HCT116 (cell line): ENCODE measurements around the gene FSIP2. TPM values are rescaled to one million over a fixed set of nuclear protein-coding genes. Genes with fewer than 3 reads are reported as not detected.

Experiments
- ATAC-seq: fragments of 200-7000 bp; cut with Tn5 transposase; 2 replicates; pipeline ENCODE4 v1.9.1; 2020; ENCODE audit warnings: mild to moderate bottlenecking, moderate library complexity
- BruUV-seq: library from RNA; stranded (reverse); fragments of 400-500 nt; replicated peaks from 2 replicates; lab custom pipeline; 2021; lab: Mats Ljungman, UMichigan
- CTCF ChIA-PET: fragments of 300-600 bp; sonication (Branson Sonifier 250); formaldehyde crosslinking; loops from one replicate; lab custom pipeline; 2021; ENCODE audit warnings: antibody characterized with exemption; lab: Charles Lee
- POLR2A ChIA-PET: fragments of 300-600, 350-600 bp; sonication (Branson Sonifier 250); formaldehyde crosslinking; loops from one replicate; lab custom pipeline; 2021; ENCODE audit warnings: antibody characterized with exemption; lab: Charles Lee
- RAD21 ChIA-PET, 2 experiments: fragments of 300-600 bp; sonication (Branson Sonifier 250); formaldehyde crosslinking; loops; one replicate each; lab custom pipeline; 2023; ENCODE audit warnings: low total read pairs in 2 of 2; ENCODE audit not compliant: uncharacterized antibody in 2 of 2, unreplicated experiment in 2 of 2, low non-redundant PET in 1 of 2; lab: Charles Lee
- DNase-seq: peaks from one replicate; pipeline ENCODE4 v3.0.0-alpha.2; 2010; ENCODE audit warnings: low read depth, low spot score
- H2AFZ ChIP-seq: fragments of 200-600 bp; shearing (Covaris generic), sonication (generic); 2 replicates; pipeline ENCODE4 v1.6.1; 2017; ENCODE audit warnings: low read depth, mixed run types, mixed read lengths, antibody characterized with exemption, low read length; ENCODE audit not compliant: poor library complexity, severe bottlenecking
- H3K27ac ChIP-seq: 2 replicates; pipeline ENCODE4 v1.5.1; 2012; ENCODE audit warnings: low read depth, low read length
- H3K27me3 ChIP-seq: fragments of 200-600 bp; sonication (generic); 2 replicates; pipeline ENCODE4 v1.6.1; 2016; ENCODE audit warnings: mixed run types, low read length, mixed read lengths; ENCODE audit not compliant: insufficient read depth
- H3K36me3 ChIP-seq, 2 experiments: fragments of 200-500 bp in 1 of 2; fragments of 200-600 bp in 1 of 2; sonication (Bioruptor generic) in 1 of 2; sonication (generic) in 1 of 2; 2 replicates each; pipeline versions ENCODE4 v1.5.1 to v1.6.1; 2014 to 2016; ENCODE audit warnings: low read length in 2 of 2, inconsistent platforms in 1 of 2, mixed read lengths in 1 of 2, mixed run types in 1 of 2; ENCODE audit not compliant: insufficient read depth in 2 of 2, control insufficient read depth in 1 of 2
- H3K4me1 ChIP-seq, 2 experiments: fragments of 200-600 bp in 1 of 2; sonication (generic) in 1 of 2; 2 replicates each; pipeline versions ENCODE4 v1.5.1 to v1.6.1; 2012 to 2017; ENCODE audit warnings: low read length in 2 of 2, inconsistent platforms in 1 of 2, mild to moderate bottlenecking in 1 of 2, mixed read lengths in 1 of 2, mixed run types in 1 of 2, moderate library complexity in 1 of 2; ENCODE audit not compliant: insufficient read depth in 2 of 2, control insufficient read depth in 1 of 2
- H3K4me2 ChIP-seq: fragments of 200-600 bp; sonication (generic); 2 replicates; pipeline ENCODE4 v1.6.1; 2017; ENCODE audit warnings: mixed run types, low read length, mixed read lengths
- H3K4me3 ChIP-seq, 2 experiments: fragments of 200-600 bp in 1 of 2; sonication (generic) in 1 of 2; replicated peaks in 1 of 2; 2 replicates each; pipeline ENCODE4 v1.5.1; 2011 to 2016; ENCODE audit warnings: low read length in 2 of 2, control low read depth in 1 of 2, low read depth in 1 of 2, mild to moderate bottlenecking in 1 of 2, mixed read lengths in 1 of 2, mixed run types in 1 of 2
- H3K79me2 ChIP-seq: fragments of 200-600 bp; sonication (generic); 2 replicates; pipeline ENCODE4 v1.6.1; 2017; ENCODE audit warnings: mild to moderate bottlenecking, mixed run types, low read length, moderate library complexity, mixed read lengths; ENCODE audit not compliant: insufficient read depth
- H3K9ac ChIP-seq: fragments of 200-600 bp; sonication (generic); 2 replicates; pipeline ENCODE4 v1.6.1; 2016; ENCODE audit warnings: low read length, mixed read lengths
- H3K9me2 ChIP-seq: fragments of 200-600 bp; sonication (generic), shearing (Covaris generic); 2 replicates; pipeline ENCODE4 v1.6.1; 2017; ENCODE audit warnings: mixed run types, mild to moderate bottlenecking, moderate library complexity; ENCODE audit not compliant: insufficient read depth
- H3K9me3 ChIP-seq, 2 experiments: fragments of 200-500 bp in 1 of 2; fragments of 200-600 bp in 1 of 2; sonication (Bioruptor generic) in 1 of 2; sonication (generic) in 1 of 2; 2 replicates each; pipeline ENCODE4 v1.6.1; 2014 to 2017; ENCODE audit warnings: low read length in 2 of 2, mixed read lengths in 2 of 2, inconsistent platforms in 1 of 2, low read depth in 1 of 2, mild to moderate bottlenecking in 1 of 2, mixed run types in 1 of 2, moderate library complexity in 1 of 2; ENCODE audit not compliant: control insufficient read depth in 1 of 2, insufficient read depth in 1 of 2
- H4K20me1 ChIP-seq: fragments of 200-600 bp; sonication (generic), shearing (Covaris generic); 2 replicates; pipeline ENCODE4 v1.6.1; 2017; ENCODE audit warnings: mixed run types, mild to moderate bottlenecking, moderate library complexity; ENCODE audit not compliant: insufficient read depth
- CBX3 ChIP-seq: IDR thresholded peaks from 2 replicates; pipeline ENCODE4 v1.6.1; 2012; ENCODE audit warnings: low read depth
- CEBPB ChIP-seq: IDR thresholded peaks from 2 replicates; pipeline ENCODE4 v1.6.1; 2012; ENCODE audit warnings: low read depth
- EGR1 ChIP-seq: IDR thresholded peaks from 2 replicates; pipeline ENCODE4 v1.6.1; 2012; ENCODE audit warnings: low read depth
- EZH2 ChIP-seq: fragments of 200-600 bp; sonication (generic); IDR thresholded peaks from 2 replicates; pipeline ENCODE4 v1.6.1; 2017; ENCODE audit warnings: antibody characterized with exemption, mixed run types
- EZH2phosphoT487 ChIP-seq: fragments of 200-600 bp; IDR thresholded peaks from 2 replicates; pipeline ENCODE4 v1.6.1; 2018; ENCODE audit warnings: antibody characterized with exemption, borderline replicate concordance
- FOSL1 ChIP-seq: IDR thresholded peaks from 2 replicates; pipeline ENCODE4 v1.6.1; 2012; ENCODE audit warnings: low read depth
- POLR2A ChIP-seq: IDR thresholded peaks from 2 replicates; pipeline ENCODE4 v1.7.0; 2011; ENCODE audit warnings: borderline replicate concordance; ENCODE audit not compliant: insufficient read depth, insufficient read length; ENCODE audit errors: extremely low read depth
- RAD21 ChIP-seq: IDR thresholded peaks from 2 replicates; pipeline ENCODE4 v1.6.1; 2012; ENCODE audit warnings: low read depth, mild to moderate bottlenecking
- SP1 ChIP-seq: IDR thresholded peaks from 2 replicates; pipeline ENCODE4 v1.6.1; 2012; ENCODE audit warnings: low read depth
- SRF ChIP-seq: IDR thresholded peaks from 2 replicates; pipeline ENCODE4 v1.6.1; 2012; ENCODE audit warnings: low read depth
- TCF7L2 ChIP-seq: IDR thresholded peaks from 2 replicates; pipeline ENCODE4 v1.7.0; 2011; ENCODE audit warnings: borderline replicate concordance, inconsistent platforms; ENCODE audit not compliant: insufficient read depth, insufficient read length; ENCODE audit errors: extremely low read depth
- ZFX ChIP-seq: fragments of 450-650 bp; IDR thresholded peaks from 2 replicates; pipeline ENCODE4 v1.6.1; 2017
- ZNF274 ChIP-seq: fragments of 200-500 bp; sonication (Bioruptor generic); IDR thresholded peaks from 2 replicates; pipeline ENCODE4 v1.6.1; 2014; ENCODE audit warnings: mild to moderate bottlenecking, low read depth, low read length, inconsistent platforms
- intact Hi-C: fragments of 100-400 bp; cut with micrococcal nuclease; formaldehyde crosslinking; loops from 2 replicates; pipeline ENCODE4 v1.10.0; 2022
- total RNA-seq: library from RNA; stranded (reverse); gene quantifications from one replicate; pipeline ENCODE4 v1.2.1, GENCODE V29; 2021; ENCODE audit not compliant: unreplicated experiment
- TF ChIP-seq, protein P1 (sequence below): IDR thresholded peaks from 2 replicates; pipeline ENCODE4 v1.6.1; 2011; ENCODE audit warnings: mild to moderate bottlenecking, low read length, moderate library complexity; ENCODE audit not compliant: insufficient replicate concordance; ENCODE audit errors: extremely low read depth
- TF ChIP-seq, protein P2 (sequence below): IDR thresholded peaks from 2 replicates; pipeline ENCODE4 v1.6.1; 2012; ENCODE audit warnings: low read depth
- TF ChIP-seq, protein P3 (sequence below), 3 experiments: fragments of 200-600 bp in 1 of 3; sonication (generic) in 1 of 3; IDR thresholded peaks in 2 of 3; conservative IDR thresholded peaks in 1 of 3; 2 replicates each; pipeline ENCODE4 v1.5.1; 2012 to 2017; ENCODE audit warnings: low read depth in 2 of 3, low read length in 2 of 3, antibody characterized with exemption in 1 of 3, borderline replicate concordance in 1 of 3, control low read depth in 1 of 3, mild to moderate bottlenecking in 1 of 3, mixed read lengths in 1 of 3, mixed run types in 1 of 3, moderate library complexity in 1 of 3; ENCODE audit not compliant: insufficient read depth in 1 of 3
- TF ChIP-seq, protein P4 (sequence below): IDR thresholded peaks from 2 replicates; pipeline ENCODE4 v1.6.1; 2012

The FSIP2 gene
- total RNA-seq, 1 experiment from 2014 or later, result not detected

DNA sequence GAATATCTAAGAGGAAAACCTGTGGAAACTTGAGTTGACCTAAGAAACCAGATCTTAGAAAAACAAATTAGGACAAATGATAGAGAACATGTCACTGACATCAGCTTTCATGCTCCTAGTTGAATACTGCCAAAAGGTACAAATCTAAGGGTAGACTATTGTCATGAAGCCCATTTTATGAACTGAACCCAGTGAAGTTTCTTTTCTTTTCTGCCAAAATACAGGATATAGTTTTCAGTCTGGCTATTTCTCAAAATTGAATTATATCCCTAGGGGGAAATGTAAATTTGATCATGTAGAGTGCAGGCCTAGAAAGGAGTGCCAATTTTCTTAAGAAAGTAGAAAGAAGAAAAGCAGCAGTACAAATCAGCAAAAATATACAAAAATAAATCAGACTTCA is 46.6 kb downstream of the FSIP2 start:
- no peaks in the 10 kb centered on the region for H3K4me1 ChIP-seq
- no peaks in the 10 kb centered on the region for H4K20me1 ChIP-seq
- DNase-seq (no peak), ATAC-seq (no peak)
- no peaks in the 10 kb centered on the region for H3K79me2 ChIP-seq
- ChIA-PET CTCF (no interaction called here), POLR2A (no interaction called here), RAD21 (no interaction called here)
- no peak overlapping the region for H3K4me2 ChIP-seq
- TF ChIP-seq ZFX, result no peak
- TF ChIP-seq SRF, result no peak
- TF ChIP-seq CEBPB, result no peak
- TF ChIP-seq EZH2phosphoT487, result no peak
- no peak for TF ChIP-seq EGR1
- TF ChIP-seq, protein P1, sequence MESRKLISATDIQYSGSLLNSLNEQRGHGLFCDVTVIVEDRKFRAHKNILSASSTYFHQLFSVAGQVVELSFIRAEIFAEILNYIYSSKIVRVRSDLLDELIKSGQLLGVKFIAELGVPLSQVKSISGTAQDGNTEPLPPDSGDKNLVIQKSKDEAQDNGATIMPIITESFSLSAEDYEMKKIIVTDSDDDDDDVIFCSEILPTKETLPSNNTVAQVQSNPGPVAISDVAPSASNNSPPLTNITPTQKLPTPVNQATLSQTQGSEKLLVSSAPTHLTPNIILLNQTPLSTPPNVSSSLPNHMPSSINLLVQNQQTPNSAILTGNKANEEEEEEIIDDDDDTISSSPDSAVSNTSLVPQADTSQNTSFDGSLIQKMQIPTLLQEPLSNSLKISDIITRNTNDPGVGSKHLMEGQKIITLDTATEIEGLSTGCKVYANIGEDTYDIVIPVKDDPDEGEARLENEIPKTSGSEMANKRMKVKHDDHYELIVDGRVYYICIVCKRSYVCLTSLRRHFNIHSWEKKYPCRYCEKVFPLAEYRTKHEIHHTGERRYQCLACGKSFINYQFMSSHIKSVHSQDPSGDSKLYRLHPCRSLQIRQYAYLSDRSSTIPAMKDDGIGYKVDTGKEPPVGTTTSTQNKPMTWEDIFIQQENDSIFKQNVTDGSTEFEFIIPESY, result no peak
- TF ChIP-seq, protein P2, sequence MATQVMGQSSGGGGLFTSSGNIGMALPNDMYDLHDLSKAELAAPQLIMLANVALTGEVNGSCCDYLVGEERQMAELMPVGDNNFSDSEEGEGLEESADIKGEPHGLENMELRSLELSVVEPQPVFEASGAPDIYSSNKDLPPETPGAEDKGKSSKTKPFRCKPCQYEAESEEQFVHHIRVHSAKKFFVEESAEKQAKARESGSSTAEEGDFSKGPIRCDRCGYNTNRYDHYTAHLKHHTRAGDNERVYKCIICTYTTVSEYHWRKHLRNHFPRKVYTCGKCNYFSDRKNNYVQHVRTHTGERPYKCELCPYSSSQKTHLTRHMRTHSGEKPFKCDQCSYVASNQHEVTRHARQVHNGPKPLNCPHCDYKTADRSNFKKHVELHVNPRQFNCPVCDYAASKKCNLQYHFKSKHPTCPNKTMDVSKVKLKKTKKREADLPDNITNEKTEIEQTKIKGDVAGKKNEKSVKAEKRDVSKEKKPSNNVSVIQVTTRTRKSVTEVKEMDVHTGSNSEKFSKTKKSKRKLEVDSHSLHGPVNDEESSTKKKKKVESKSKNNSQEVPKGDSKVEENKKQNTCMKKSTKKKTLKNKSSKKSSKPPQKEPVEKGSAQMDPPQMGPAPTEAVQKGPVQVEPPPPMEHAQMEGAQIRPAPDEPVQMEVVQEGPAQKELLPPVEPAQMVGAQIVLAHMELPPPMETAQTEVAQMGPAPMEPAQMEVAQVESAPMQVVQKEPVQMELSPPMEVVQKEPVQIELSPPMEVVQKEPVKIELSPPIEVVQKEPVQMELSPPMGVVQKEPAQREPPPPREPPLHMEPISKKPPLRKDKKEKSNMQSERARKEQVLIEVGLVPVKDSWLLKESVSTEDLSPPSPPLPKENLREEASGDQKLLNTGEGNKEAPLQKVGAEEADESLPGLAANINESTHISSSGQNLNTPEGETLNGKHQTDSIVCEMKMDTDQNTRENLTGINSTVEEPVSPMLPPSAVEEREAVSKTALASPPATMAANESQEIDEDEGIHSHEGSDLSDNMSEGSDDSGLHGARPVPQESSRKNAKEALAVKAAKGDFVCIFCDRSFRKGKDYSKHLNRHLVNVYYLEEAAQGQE, result no peak
- TF ChIP-seq, protein P3, sequence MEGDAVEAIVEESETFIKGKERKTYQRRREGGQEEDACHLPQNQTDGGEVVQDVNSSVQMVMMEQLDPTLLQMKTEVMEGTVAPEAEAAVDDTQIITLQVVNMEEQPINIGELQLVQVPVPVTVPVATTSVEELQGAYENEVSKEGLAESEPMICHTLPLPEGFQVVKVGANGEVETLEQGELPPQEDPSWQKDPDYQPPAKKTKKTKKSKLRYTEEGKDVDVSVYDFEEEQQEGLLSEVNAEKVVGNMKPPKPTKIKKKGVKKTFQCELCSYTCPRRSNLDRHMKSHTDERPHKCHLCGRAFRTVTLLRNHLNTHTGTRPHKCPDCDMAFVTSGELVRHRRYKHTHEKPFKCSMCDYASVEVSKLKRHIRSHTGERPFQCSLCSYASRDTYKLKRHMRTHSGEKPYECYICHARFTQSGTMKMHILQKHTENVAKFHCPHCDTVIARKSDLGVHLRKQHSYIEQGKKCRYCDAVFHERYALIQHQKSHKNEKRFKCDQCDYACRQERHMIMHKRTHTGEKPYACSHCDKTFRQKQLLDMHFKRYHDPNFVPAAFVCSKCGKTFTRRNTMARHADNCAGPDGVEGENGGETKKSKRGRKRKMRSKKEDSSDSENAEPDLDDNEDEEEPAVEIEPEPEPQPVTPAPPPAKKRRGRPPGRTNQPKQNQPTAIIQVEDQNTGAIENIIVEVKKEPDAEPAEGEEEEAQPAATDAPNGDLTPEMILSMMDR (IDR thresholded peaks at IDR 0.05 in 2 of 3, conservative IDR thresholded peaks at IDR 0.05 in 1 of 3; ENCODE audit: borderline replicate concordance in 1 of 3, insufficient read depth in 1 of 3, low read depth in 2 of 3, low read length in 2 of 3), result no peak
- no peak for TF ChIP-seq TCF7L2
- TF ChIP-seq EZH2, result no peak
- TF ChIP-seq, protein P4, sequence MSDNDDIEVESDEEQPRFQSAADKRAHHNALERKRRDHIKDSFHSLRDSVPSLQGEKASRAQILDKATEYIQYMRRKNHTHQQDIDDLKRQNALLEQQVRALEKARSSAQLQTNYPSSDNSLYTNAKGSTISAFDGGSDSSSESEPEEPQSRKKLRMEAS, result no peak
- TF ChIP-seq CBX3, result no peak
- no peak for TF ChIP-seq RAD21
- TF ChIP-seq ZNF274, result no peak
- TF ChIP-seq SP1, result no peak
- TF ChIP-seq FOSL1, result no peak
- no peak for TF ChIP-seq POLR2A
- H3K4me3 ChIP-seq, result no peak overlapping the region
- H3K9me3 ChIP-seq, result no peaks in the 10 kb centered on the region
- intact Hi-C loops, result no loop called here
- H3K9me2 ChIP-seq, result no peaks in the 10 kb centered on the region
- no peak overlapping the region for H3K27ac ChIP-seq
- H2AFZ ChIP-seq, result no peak overlapping the region
- no peaks in the 10 kb centered on the region for H3K27me3 ChIP-seq
- BruUV-seq, result no TSS peak
- H3K9ac ChIP-seq, result no peak overlapping the region
- no peaks in the 10 kb centered on the region for H3K36me3 ChIP-seq
